Measurements from ENCODE around the gene SRP54. TPM values are rescaled to one million over a fixed set of nuclear protein-coding genes. Genes with fewer than 3 reads are reported as not detected.

SRP54 gene
- polyA plus RNA-seq, 3 donors: 24.9 to 33.6 (median 25.4) TPM

- H3K4me2 ChIP-seq (replicated peaks; ENCODE audit: extremely low read depth, low read length, poor library complexity, severe bottlenecking): no peak overlapping the region
- no peak overlapping the region for H3K4me3 ChIP-seq (replicated peaks in 1 of 3; ENCODE audit: low read depth in 2 of 3, low read length in 3 of 3)
- Mint-ChIP-seq H3K27me3 (ENCODE audit: low read depth in 3 of 3) (peaks cover 0 to 2% (median 0%) of the 10 kb centered on the region in 3 donors), H3K4me3 (no peak overlapping the region), H3K9me3 (peaks cover 0 to 2% (median 0%) of the 10 kb centered on the region in 7 donors), H3K27ac (no peak overlapping the region), H3K4me1 (peaks cover 2% of the 10 kb centered on the region), H3K36me3 (peaks cover 25 to 38% of the 10 kb centered on the region in 2 donors)
- H3K79me2 ChIP-seq (ENCODE audit: insufficient read depth, low read length): no peaks in the 10 kb centered on the region
- H4K20me1 ChIP-seq (ENCODE audit: insufficient read depth, low read length): no peaks in the 10 kb centered on the region
- no peaks in the 10 kb centered on the region for H3K4me1 ChIP-seq (ENCODE audit: control insufficient read depth in 1 of 2, insufficient read depth in 2 of 2, low read length in 2 of 2)
- no peak for DNase-seq
- no CpG with 5 or more reads among the region's 1 CpG for WGBS (ENCODE audit: insufficient coverage)
- no peaks in the 10 kb centered on the region for H3K27me3 ChIP-seq (ENCODE audit: control insufficient read depth in 2 of 2, insufficient read depth in 2 of 2, low read length in 2 of 2)
- H3K9me3 ChIP-seq (replicated peaks in 1 of 2; ENCODE audit: control insufficient read depth in 1 of 2, insufficient read depth in 1 of 2, low read length in 2 of 2): no peaks in the 10 kb centered on the region
- no peak for TF ChIP-seq CTCF (IDR thresholded peaks at IDR 0.05)
- no peak overlapping the region for H3K27ac ChIP-seq (ENCODE audit: low read depth in 1 of 2, low read length in 2 of 2)
- H3K36me3 ChIP-seq (replicated peaks in 1 of 2; ENCODE audit: control insufficient read depth in 1 of 2, insufficient read depth in 2 of 2, low read length in 2 of 2): peaks cover 7 to 20% of the 10 kb centered on the region in 2 donors
- no peak overlapping the region for H3K9ac ChIP-seq (ENCODE audit: insufficient read depth, low read length, poor library complexity, severe bottlenecking)
- no peak overlapping the region for H2AFZ ChIP-seq (ENCODE audit: insufficient read depth, low read depth, low read length, poor library complexity, severe bottlenecking)
- intact Hi-C loops (cut with micrococcal nuclease): no loop called here
These were observed 31.5 kb upstream of the SRP54 start for GRCh38 chr14:34951286-34951685.

- no peaks in the 10 kb centered on the region for H3K4me1 ChIP-seq (ENCODE audit: control insufficient read depth in 1 of 2, insufficient read depth in 2 of 2, low read length in 2 of 2)
- H2AFZ ChIP-seq (ENCODE audit: insufficient read depth, low read depth, low read length, poor library complexity, severe bottlenecking): no peak overlapping the region
- peaks cover 12 to 35% of the 10 kb centered on the region in 2 donors for H3K36me3 ChIP-seq (replicated peaks in 1 of 2; ENCODE audit: control insufficient read depth in 1 of 2, insufficient read depth in 2 of 2, low read length in 2 of 2)
- H3K27ac Mint-ChIP-seq: peak overlapping the region in 1 of 7 donors; percentile 36
- H3K27me3 Mint-ChIP-seq (ENCODE audit: low read depth in 3 of 3): no peaks in the 10 kb centered on the region
- H3K36me3 Mint-ChIP-seq: peaks cover 32 to 66% of the 10 kb centered on the region in 2 donors
- no peak overlapping the region for H3K9ac ChIP-seq (ENCODE audit: insufficient read depth, low read length, poor library complexity, severe bottlenecking)
- H3K4me3 ChIP-seq (replicated peaks in 1 of 3; ENCODE audit: low read depth in 2 of 3, low read length in 3 of 3): no peak overlapping the region
- TF ChIP-seq CTCF (IDR thresholded peaks at IDR 0.05): no peak
- intact Hi-C loops (cut with micrococcal nuclease): no loop called here
- DNase-seq: no peak
- no peaks in the 10 kb centered on the region for H3K9me3 ChIP-seq (replicated peaks in 1 of 2; ENCODE audit: control insufficient read depth in 1 of 2, insufficient read depth in 1 of 2, low read length in 2 of 2)
- H3K79me2 ChIP-seq (ENCODE audit: insufficient read depth, low read length): no peaks in the 10 kb centered on the region
- H3K4me2 ChIP-seq (replicated peaks; ENCODE audit: extremely low read depth, low read length, poor library complexity, severe bottlenecking): no peak overlapping the region
- peaks cover 0 to 2% (median 0%) of the 10 kb centered on the region in 7 donors for H3K9me3 Mint-ChIP-seq
- no peak overlapping the region for H3K4me3 Mint-ChIP-seq
- H4K20me1 ChIP-seq (ENCODE audit: insufficient read depth, low read length): no peaks in the 10 kb centered on the region
- H3K27ac ChIP-seq (ENCODE audit: low read depth in 1 of 2, low read length in 2 of 2): no peak overlapping the region
- 100% methylated on average over 2 of the region's 2 CpGs for WGBS (ENCODE audit: insufficient coverage)
- H3K4me1 Mint-ChIP-seq: no peaks in the 10 kb centered on the region
- no peaks in the 10 kb centered on the region for H3K27me3 ChIP-seq (ENCODE audit: control insufficient read depth in 2 of 2, insufficient read depth in 2 of 2, low read length in 2 of 2)
These were observed 25.9 kb upstream of the SRP54 start for GRCh38 chr14:34956931-34957330.
